B cell (primary cell): ENCODE results near the gene KAZN.

Experiments used
- EZH2 ChIP-seq: IDR thresholded peaks from 2 replicates; pipeline ENCODE4 v1.6.1; 2012; ENCODE audit warnings: borderline replicate concordance, low read depth, mild to moderate bottlenecking, moderate library complexity, low read length; ENCODE audit not compliant: insufficient read depth, poor library complexity, severe bottlenecking
- TF ChIP-seq, protein P1 (sequence below): fragments of 200-600 bp; IDR thresholded peaks from one replicate; pipeline ENCODE4 v1.8.0; 2022; ENCODE audit warnings: antibody characterized with exemption, mild to moderate bottlenecking

GRCh38 chr1:14625996-14626395 lies 27.5 kb downstream of the KAZN start:
- TF ChIP-seq, protein P1, sequence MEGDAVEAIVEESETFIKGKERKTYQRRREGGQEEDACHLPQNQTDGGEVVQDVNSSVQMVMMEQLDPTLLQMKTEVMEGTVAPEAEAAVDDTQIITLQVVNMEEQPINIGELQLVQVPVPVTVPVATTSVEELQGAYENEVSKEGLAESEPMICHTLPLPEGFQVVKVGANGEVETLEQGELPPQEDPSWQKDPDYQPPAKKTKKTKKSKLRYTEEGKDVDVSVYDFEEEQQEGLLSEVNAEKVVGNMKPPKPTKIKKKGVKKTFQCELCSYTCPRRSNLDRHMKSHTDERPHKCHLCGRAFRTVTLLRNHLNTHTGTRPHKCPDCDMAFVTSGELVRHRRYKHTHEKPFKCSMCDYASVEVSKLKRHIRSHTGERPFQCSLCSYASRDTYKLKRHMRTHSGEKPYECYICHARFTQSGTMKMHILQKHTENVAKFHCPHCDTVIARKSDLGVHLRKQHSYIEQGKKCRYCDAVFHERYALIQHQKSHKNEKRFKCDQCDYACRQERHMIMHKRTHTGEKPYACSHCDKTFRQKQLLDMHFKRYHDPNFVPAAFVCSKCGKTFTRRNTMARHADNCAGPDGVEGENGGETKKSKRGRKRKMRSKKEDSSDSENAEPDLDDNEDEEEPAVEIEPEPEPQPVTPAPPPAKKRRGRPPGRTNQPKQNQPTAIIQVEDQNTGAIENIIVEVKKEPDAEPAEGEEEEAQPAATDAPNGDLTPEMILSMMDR: no peak
- no peak for TF ChIP-seq EZH2
